Osteoblast (primary cell): Measurements from ENCODE around the gene NPAS4. TPM values are rescaled to one million over a fixed set of nuclear protein-coding genes. Genes with fewer than 3 reads are reported as not detected.

Source experiments
- DNase-seq: peaks from one replicate; pipeline ENCODE4 v3.0.0; 2011; ENCODE audit warnings: low spot score, mixed read lengths; ENCODE audit not compliant: insufficient read length; ENCODE audit errors: missing footprints
- H2AFZ ChIP-seq: 2 replicates; pipeline ENCODE4 v1.6.0; 2011; ENCODE audit warnings: mild to moderate bottlenecking, low read length
- H3K27ac ChIP-seq: 2 replicates; pipeline ENCODE4 v1.5.1; 2011; ENCODE audit warnings: mild to moderate bottlenecking, low read depth, low read length, moderate library complexity
- H3K27me3 ChIP-seq: 2 replicates; pipeline ENCODE4 v1.6.0; 2012; ENCODE audit warnings: mild to moderate bottlenecking, control low read depth, inconsistent platforms, low read length, moderate library complexity; ENCODE audit not compliant: insufficient read depth
- H3K36me3 ChIP-seq: 2 replicates; pipeline ENCODE4 v1.5.1; 2011; ENCODE audit warnings: mild to moderate bottlenecking, low read length, control low read depth, moderate library complexity; ENCODE audit not compliant: insufficient read depth
- H3K4me1 ChIP-seq: 2 replicates; pipeline ENCODE4 v1.5.1; 2011; ENCODE audit warnings: mild to moderate bottlenecking, low read length, control low read depth, moderate library complexity; ENCODE audit not compliant: insufficient read depth
- H3K4me2 ChIP-seq: 2 replicates; pipeline ENCODE4 v1.6.0; 2011; ENCODE audit warnings: mild to moderate bottlenecking, low read length; ENCODE audit not compliant: insufficient read depth
- H3K4me3 ChIP-seq: fragments of 200-600 bp; sonication (generic); 3 replicates; pipeline ENCODE4 v1.5.1; 2012; ENCODE audit warnings: mild to moderate bottlenecking, low read length, inconsistent platforms; ENCODE audit not compliant: insufficient read depth
- H3K79me2 ChIP-seq: 2 replicates; pipeline ENCODE4 v1.6.0; 2012; ENCODE audit warnings: mild to moderate bottlenecking, low read length, control low read depth, inconsistent platforms; ENCODE audit not compliant: insufficient read depth
- H3K9me3 ChIP-seq: 2 replicates; pipeline ENCODE4 v1.5.1; 2011; ENCODE audit warnings: low read depth, low read length, control low read depth
- H4K20me1 ChIP-seq: 2 replicates; pipeline ENCODE4 v1.6.0; 2012; ENCODE audit warnings: mild to moderate bottlenecking, low read length, control low read depth; ENCODE audit not compliant: insufficient read depth
- CTCF ChIP-seq: IDR thresholded peaks from 2 replicates; pipeline ENCODE4 v1.5.1; 2011; ENCODE audit warnings: mild to moderate bottlenecking, low read depth, low read length, moderate library complexity; ENCODE audit errors: extremely low read depth
- total RNA-seq: library from RNA; depleted of rRNA; stranded (reverse); fragments of >200 nt; gene quantifications from 2 replicates; pipeline ENCODE4 v1.2.3, GENCODE V29; 2012

The NPAS4 gene
- total RNA-seq, 1 donor: 0.36 TPM

GRCh38 chr11:66467756-66468155, 46.9 kb downstream of the NPAS4 start:
- no peak for TF ChIP-seq CTCF
- Histone ChIP-seq H3K79me2 (peaks cover 6% of the 10 kb centered on the region), H3K4me3 (peak overlapping the region; percentile 82), H3K27ac (no peak overlapping the region), H3K36me3 (no peaks in the 10 kb centered on the region), H4K20me1 (no peaks in the 10 kb centered on the region), H3K4me2 (peak overlapping the region; percentile 94), H3K9me3 (no peaks in the 10 kb centered on the region), H3K27me3 (no peaks in the 10 kb centered on the region), H3K4me1 (peaks cover 6% of the 10 kb centered on the region), H2AFZ (no peak overlapping the region)
- DNase-seq: peak; percentile 80

- H2AFZ ChIP-seq: no peak overlapping the region
- H3K27me3 ChIP-seq: no peaks in the 10 kb centered on the region
- no peak overlapping the region for H3K27ac ChIP-seq
- no peak overlapping the region for H3K4me3 ChIP-seq
- H3K4me1 ChIP-seq: peaks cover 6% of the 10 kb centered on the region
- H3K79me2 ChIP-seq: peaks cover 6% of the 10 kb centered on the region
- H3K36me3 ChIP-seq: peaks cover 9% of the 10 kb centered on the region
- no peak overlapping the region for H3K4me2 ChIP-seq
- no peak for TF ChIP-seq CTCF
- no peaks in the 10 kb centered on the region for H3K9me3 ChIP-seq
- no peak for DNase-seq
- no peaks in the 10 kb centered on the region for H4K20me1 ChIP-seq
Measured at GRCh38 chr11:66468691-66469090, 47.9 kb downstream of the NPAS4 start.

GRCh38 chr11:66469441-66469840, 48.6 kb downstream of the NPAS4 start:
- peaks cover 6% of the 10 kb centered on the region for H3K79me2 ChIP-seq
- no peaks in the 10 kb centered on the region for H3K9me3 ChIP-seq
- no peak overlapping the region for H3K4me3 ChIP-seq
- no peaks in the 10 kb centered on the region for H3K27me3 ChIP-seq
- H2AFZ ChIP-seq: no peak overlapping the region
- H3K4me1 ChIP-seq: peaks cover 6% of the 10 kb centered on the region
- no peak overlapping the region for H3K4me2 ChIP-seq
- H4K20me1 ChIP-seq: no peaks in the 10 kb centered on the region
- DNase-seq: no peak
- H3K27ac ChIP-seq: no peak overlapping the region
- peaks cover 15% of the 10 kb centered on the region for H3K36me3 ChIP-seq
- TF ChIP-seq CTCF: no peak

GRCh38 chr11:66470015-66470414, 49.2 kb downstream of the NPAS4 start:
- Histone ChIP-seq H3K27me3 (no peaks in the 10 kb centered on the region), H3K9me3 (no peaks in the 10 kb centered on the region), H4K20me1 (peaks cover under 1% of the 10 kb centered on the region), H3K4me2 (no peak overlapping the region), H3K79me2 (peaks cover 6% of the 10 kb centered on the region), H3K36me3 (peaks cover 15% of the 10 kb centered on the region), H3K4me1 (peaks cover 6% of the 10 kb centered on the region), H2AFZ (no peak overlapping the region), H3K4me3 (no peak overlapping the region), H3K27ac (no peak overlapping the region)
- TF ChIP-seq CTCF: no peak
- peak; percentile 81 for DNase-seq
